ENCODE results near the gene MROH8. TPM values are rescaled to one million over a fixed set of nuclear protein-coding genes. Genes with fewer than 3 reads are reported as not detected.

The MROH8 gene
- total and polyA plus RNA-seq, 2 experiments from 2014 or later: 0.63 to 0.68 TPM

DNA sequence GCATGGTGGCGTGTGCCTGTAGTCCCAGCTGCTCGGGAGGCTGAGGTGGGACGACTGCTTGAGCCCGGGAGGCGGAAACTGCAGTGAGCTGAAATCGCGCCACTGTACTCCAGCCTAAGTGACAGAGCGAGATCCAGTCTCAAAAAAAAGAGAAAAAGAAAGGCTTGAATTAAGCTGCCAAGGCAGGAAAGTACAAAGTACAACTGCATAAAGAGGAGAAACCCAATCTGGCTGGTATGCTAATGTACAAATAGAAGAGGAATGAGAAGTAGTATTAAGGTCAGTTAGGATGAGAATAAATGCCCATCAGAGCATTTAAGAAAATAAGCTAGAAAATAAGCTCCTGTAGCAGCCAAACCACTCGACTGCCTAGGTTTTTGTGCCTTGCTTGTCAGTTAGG, 23.4 kb downstream of the MROH8 start:
- no peak overlapping the region for H3K4me2 ChIP-seq
- H3K36me3 ChIP-seq (ENCODE audit: insufficient read depth): no peaks in the 10 kb centered on the region
- Mint-ChIP-seq H3K4me1 (no peaks in the 10 kb centered on the region), H3K4me3 (no peak overlapping the region), H3K9me3 (peaks cover 3% of the 10 kb centered on the region; the same call in 2 of the 3 replicates), H3K27me3 (ENCODE audit: insufficient read depth, low read depth, poor library complexity) (peaks cover 4% of the 10 kb centered on the region), H3K36me3 (ENCODE audit: low read depth) (no peaks in the 10 kb centered on the region), H3K27ac (no peak overlapping the region)
- no peak overlapping the region for H2AFZ ChIP-seq
- H3K9me2 ChIP-seq (ENCODE audit: insufficient read depth): no peaks in the 10 kb centered on the region
- DNase-seq (ENCODE audit: low spot score): no peak
- no peak overlapping the region for H3K4me3 ChIP-seq
- ATAC-seq: no peak
- TF ChIP-seq EZH2phosphoT487 (IDR thresholded peaks at IDR 0.05; ENCODE audit: unreplicated experiment) (no peak), CREB1 (CRISPR knock-in tag; IDR thresholded peaks at IDR 0.05; ENCODE audit: low read depth) (no peak), STAT1 (IDR thresholded peaks at IDR 0.05; ENCODE audit: unreplicated experiment) (no peak), NANOG (IDR thresholded peaks at IDR 0.05; ENCODE audit: borderline replicate concordance) (no peak), POLR2AphosphoS5 (IDR thresholded peaks at IDR 0.05; ENCODE audit: low read depth) (no peak), ZNF114 (CRISPR knock-in tag; IDR thresholded peaks at IDR 0.05) (no peak), EZH2 (IDR thresholded peaks at IDR 0.05; ENCODE audit: low read depth, unreplicated experiment) (no peak), ZNF331 (CRISPR knock-in tag; IDR thresholded peaks at IDR 0.05; ENCODE audit: low read depth) (no peak), JUNB (IDR thresholded peaks at IDR 0.05; ENCODE audit: unreplicated experiment) (no peak), CTCF (conservative IDR thresholded peaks at IDR 0.05; ENCODE audit: low read depth in 2 of 2) (no peak)
- TF ChIP-seq, protein P1, sequence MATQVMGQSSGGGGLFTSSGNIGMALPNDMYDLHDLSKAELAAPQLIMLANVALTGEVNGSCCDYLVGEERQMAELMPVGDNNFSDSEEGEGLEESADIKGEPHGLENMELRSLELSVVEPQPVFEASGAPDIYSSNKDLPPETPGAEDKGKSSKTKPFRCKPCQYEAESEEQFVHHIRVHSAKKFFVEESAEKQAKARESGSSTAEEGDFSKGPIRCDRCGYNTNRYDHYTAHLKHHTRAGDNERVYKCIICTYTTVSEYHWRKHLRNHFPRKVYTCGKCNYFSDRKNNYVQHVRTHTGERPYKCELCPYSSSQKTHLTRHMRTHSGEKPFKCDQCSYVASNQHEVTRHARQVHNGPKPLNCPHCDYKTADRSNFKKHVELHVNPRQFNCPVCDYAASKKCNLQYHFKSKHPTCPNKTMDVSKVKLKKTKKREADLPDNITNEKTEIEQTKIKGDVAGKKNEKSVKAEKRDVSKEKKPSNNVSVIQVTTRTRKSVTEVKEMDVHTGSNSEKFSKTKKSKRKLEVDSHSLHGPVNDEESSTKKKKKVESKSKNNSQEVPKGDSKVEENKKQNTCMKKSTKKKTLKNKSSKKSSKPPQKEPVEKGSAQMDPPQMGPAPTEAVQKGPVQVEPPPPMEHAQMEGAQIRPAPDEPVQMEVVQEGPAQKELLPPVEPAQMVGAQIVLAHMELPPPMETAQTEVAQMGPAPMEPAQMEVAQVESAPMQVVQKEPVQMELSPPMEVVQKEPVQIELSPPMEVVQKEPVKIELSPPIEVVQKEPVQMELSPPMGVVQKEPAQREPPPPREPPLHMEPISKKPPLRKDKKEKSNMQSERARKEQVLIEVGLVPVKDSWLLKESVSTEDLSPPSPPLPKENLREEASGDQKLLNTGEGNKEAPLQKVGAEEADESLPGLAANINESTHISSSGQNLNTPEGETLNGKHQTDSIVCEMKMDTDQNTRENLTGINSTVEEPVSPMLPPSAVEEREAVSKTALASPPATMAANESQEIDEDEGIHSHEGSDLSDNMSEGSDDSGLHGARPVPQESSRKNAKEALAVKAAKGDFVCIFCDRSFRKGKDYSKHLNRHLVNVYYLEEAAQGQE (IDR thresholded peaks at IDR 0.05; ENCODE audit: unreplicated experiment): no peak
- TF ChIP-seq, protein P2, sequence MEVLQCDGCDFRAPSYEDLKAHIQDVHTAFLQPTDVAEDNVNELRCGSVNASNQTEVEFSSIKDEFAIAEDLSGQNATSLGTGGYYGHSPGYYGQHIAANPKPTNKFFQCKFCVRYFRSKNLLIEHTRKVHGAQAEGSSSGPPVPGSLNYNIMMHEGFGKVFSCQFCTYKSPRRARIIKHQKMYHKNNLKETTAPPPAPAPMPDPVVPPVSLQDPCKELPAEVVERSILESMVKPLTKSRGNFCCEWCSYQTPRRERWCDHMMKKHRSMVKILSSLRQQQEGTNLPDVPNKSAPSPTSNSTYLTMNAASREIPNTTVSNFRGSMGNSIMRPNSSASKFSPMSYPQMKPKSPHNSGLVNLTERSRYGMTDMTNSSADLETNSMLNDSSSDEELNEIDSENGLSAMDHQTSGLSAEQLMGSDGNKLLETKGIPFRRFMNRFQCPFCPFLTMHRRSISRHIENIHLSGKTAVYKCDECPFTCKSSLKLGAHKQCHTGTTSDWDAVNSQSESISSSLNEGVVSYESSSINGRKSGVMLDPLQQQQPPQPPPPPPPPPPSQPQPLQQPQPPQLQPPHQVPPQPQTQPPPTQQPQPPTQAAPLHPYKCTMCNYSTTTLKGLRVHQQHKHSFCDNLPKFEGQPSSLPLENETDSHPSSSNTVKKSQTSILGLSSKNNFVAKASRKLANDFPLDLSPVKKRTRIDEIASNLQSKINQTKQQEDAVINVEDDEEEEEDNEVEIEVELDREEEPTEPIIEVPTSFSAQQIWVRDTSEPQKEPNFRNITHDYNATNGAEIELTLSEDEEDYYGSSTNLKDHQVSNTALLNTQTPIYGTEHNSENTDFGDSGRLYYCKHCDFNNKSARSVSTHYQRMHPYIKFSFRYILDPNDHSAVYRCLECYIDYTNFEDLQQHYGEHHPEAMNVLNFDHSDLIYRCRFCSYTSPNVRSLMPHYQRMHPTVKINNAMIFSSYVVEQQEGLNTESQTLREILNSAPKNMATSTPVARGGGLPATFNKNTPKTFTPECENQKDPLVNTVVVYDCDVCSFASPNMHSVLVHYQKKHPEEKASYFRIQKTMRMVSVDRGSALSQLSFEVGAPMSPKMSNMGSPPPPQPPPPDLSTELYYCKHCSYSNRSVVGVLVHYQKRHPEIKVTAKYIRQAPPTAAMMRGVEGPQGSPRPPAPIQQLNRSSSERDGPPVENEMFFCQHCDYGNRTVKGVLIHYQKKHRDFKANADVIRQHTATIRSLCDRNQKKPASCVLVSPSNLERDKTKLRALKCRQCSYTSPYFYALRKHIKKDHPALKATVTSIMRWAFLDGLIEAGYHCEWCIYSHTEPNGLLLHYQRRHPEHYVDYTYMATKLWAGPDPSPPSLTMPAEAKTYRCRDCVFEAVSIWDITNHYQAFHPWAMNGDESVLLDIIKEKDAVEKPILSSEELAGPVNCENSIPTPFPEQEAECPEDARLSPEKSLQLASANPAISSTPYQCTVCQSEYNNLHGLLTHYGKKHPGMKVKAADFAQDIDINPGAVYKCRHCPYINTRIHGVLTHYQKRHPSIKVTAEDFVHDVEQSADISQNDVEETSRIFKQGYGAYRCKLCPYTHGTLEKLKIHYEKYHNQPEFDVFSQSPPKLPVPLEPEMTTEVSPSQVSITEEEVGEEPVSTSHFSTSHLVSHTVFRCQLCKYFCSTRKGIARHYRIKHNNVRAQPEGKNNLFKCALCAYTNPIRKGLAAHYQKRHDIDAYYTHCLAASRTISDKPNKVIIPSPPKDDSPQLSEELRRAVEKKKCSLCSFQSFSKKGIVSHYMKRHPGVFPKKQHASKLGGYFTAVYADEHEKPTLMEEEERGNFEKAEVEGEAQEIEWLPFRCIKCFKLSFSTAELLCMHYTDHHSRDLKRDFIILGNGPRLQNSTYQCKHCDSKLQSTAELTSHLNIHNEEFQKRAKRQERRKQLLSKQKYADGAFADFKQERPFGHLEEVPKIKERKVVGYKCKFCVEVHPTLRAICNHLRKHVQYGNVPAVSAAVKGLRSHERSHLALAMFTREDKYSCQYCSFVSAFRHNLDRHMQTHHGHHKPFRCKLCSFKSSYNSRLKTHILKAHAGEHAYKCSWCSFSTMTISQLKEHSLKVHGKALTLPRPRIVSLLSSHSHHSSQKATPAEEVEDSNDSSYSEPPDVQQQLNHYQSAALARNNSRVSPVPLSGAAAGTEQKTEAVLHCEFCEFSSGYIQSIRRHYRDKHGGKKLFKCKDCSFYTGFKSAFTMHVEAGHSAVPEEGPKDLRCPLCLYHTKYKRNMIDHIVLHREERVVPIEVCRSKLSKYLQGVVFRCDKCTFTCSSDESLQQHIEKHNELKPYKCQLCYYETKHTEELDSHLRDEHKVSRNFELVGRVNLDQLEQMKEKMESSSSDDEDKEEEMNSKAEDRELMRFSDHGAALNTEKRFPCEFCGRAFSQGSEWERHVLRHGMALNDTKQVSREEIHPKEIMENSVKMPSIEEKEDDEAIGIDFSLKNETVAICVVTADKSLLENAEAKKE (CRISPR knock-in tag; IDR thresholded peaks at IDR 0.05): no peak
- TF ChIP-seq, protein P3, sequence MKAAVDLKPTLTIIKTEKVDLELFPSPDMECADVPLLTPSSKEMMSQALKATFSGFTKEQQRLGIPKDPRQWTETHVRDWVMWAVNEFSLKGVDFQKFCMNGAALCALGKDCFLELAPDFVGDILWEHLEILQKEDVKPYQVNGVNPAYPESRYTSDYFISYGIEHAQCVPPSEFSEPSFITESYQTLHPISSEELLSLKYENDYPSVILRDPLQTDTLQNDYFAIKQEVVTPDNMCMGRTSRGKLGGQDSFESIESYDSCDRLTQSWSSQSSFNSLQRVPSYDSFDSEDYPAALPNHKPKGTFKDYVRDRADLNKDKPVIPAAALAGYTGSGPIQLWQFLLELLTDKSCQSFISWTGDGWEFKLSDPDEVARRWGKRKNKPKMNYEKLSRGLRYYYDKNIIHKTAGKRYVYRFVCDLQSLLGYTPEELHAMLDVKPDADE (IDR thresholded peaks at IDR 0.05): no peak
- H3F3A ChIP-seq (replicated peaks; ENCODE audit: low read depth): no peaks in the 10 kb centered on the region
- H3K4me1 ChIP-seq (ENCODE audit: insufficient read depth): no peaks in the 10 kb centered on the region
- H3K27me3 ChIP-seq (ENCODE audit: insufficient read depth): no peaks in the 10 kb centered on the region
- no peaks in the 10 kb centered on the region for H3K79me2 ChIP-seq (replicated peaks; ENCODE audit: insufficient read depth)
- H4K20me1 ChIP-seq (replicated peaks; ENCODE audit: insufficient read depth): no peaks in the 10 kb centered on the region
- H3K27ac ChIP-seq (ENCODE audit: low read depth): no peak overlapping the region
